ENCODE results near the gene PLCL2. TPM values are rescaled to one million over a fixed set of nuclear protein-coding genes. Genes with fewer than 3 reads are reported as not detected.

The PLCL2 gene
- polyA plus RNA-seq, 4 donors = 4.0 to 16.2 (median 10.4) TPM

GRCh38 chr3:17111586-17111985, 226.8 kb downstream of the PLCL2 start:
- Histone ChIP-seq H3K36me3 (ENCODE audit: control insufficient read depth in 3 of 3, insufficient read depth in 2 of 3, low read depth in 1 of 3, low read length in 3 of 3) (no peaks in the 10 kb centered on the region), H3K9me3 (ENCODE audit: control insufficient read depth in 2 of 2, insufficient read depth in 1 of 2, low read depth in 1 of 2, low read length in 1 of 2) (no peaks in the 10 kb centered on the region), H3K27ac (ENCODE audit: low read depth in 1 of 3, low read length in 2 of 3) (no peak overlapping the region), H3K4me3 (ENCODE audit: low read depth in 1 of 3, low read length in 3 of 3) (no peak overlapping the region), H3K27me3 (ENCODE audit: control insufficient read depth in 3 of 3, insufficient read depth in 3 of 3, low read length in 3 of 3) (no peaks in the 10 kb centered on the region), H3K4me1 (ENCODE audit: control insufficient read depth in 3 of 3, insufficient read depth in 2 of 3, low read depth in 1 of 3, low read length in 2 of 3) (no peaks in the 10 kb centered on the region)
- DNase-seq = no peak
- 81 to 93% (median 84%) methylated on average over 3 of the region's 3 CpGs for WGBS, 3 donors
- FAIRE-seq = no peak

DNA sequence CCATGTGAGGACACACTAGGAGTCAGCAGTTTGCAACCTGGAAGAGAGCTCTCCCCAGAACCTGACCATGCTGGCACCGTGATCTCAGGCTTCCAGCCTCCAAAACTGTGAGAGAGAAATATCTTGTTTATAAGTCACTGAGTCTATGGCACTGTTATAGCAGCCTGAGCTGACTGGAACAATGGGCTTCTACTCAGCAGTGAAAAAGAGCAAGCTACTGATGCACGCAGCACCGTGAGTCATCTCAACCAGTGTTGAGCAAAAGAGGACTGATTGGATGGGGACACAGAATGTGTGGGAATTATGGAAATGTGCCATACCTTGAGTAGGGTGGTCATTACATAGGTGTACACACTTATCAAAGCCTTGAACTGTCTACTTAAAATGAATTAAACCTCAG, 230.4 kb downstream of the PLCL2 start:
- Histone ChIP-seq H3K36me3 (ENCODE audit: control insufficient read depth in 3 of 3, insufficient read depth in 2 of 3, low read depth in 1 of 3, low read length in 3 of 3) (no peaks in the 10 kb centered on the region), H3K4me1 (ENCODE audit: control insufficient read depth in 3 of 3, insufficient read depth in 2 of 3, low read depth in 1 of 3, low read length in 2 of 3) (no peaks in the 10 kb centered on the region), H3K9me3 (ENCODE audit: control insufficient read depth in 2 of 2, insufficient read depth in 1 of 2, low read depth in 1 of 2, low read length in 1 of 2) (no peaks in the 10 kb centered on the region), H3K4me3 (ENCODE audit: low read depth in 1 of 3, low read length in 3 of 3) (no peak overlapping the region), H3K27me3 (ENCODE audit: control insufficient read depth in 3 of 3, insufficient read depth in 3 of 3, low read length in 3 of 3) (no peaks in the 10 kb centered on the region), H3K27ac (ENCODE audit: low read depth in 1 of 3, low read length in 2 of 3) (no peak overlapping the region)
- no peak for FAIRE-seq
- 93 to 97% (median 97%) methylated on average over 3 of the region's 3 CpGs for WGBS, 3 donors
- DNase-seq = no peak

GRCh38 chr3:17116007-17116600, 231.3 kb downstream of the PLCL2 start:
- Histone ChIP-seq H3K4me1 (ENCODE audit: control insufficient read depth in 3 of 3, insufficient read depth in 2 of 3, low read depth in 1 of 3, low read length in 2 of 3) (no peaks in the 10 kb centered on the region), H3K9me3 (ENCODE audit: control insufficient read depth in 2 of 2, insufficient read depth in 1 of 2, low read depth in 1 of 2, low read length in 1 of 2) (no peaks in the 10 kb centered on the region), H3K27me3 (ENCODE audit: control insufficient read depth in 3 of 3, insufficient read depth in 3 of 3, low read length in 3 of 3) (no peaks in the 10 kb centered on the region), H3K36me3 (ENCODE audit: control insufficient read depth in 3 of 3, insufficient read depth in 2 of 3, low read depth in 1 of 3, low read length in 3 of 3) (no peaks in the 10 kb centered on the region), H3K4me3 (ENCODE audit: low read depth in 1 of 3, low read length in 3 of 3) (no peak overlapping the region), H3K27ac (ENCODE audit: low read depth in 1 of 3, low read length in 2 of 3) (no peak overlapping the region)
- 27 to 66% (median 44%) methylated on average over 8 of the region's 8 CpGs for WGBS, 3 donors
- FAIRE-seq (no peak), DNase-seq (peak; percentile 39 to 68)

DNA sequence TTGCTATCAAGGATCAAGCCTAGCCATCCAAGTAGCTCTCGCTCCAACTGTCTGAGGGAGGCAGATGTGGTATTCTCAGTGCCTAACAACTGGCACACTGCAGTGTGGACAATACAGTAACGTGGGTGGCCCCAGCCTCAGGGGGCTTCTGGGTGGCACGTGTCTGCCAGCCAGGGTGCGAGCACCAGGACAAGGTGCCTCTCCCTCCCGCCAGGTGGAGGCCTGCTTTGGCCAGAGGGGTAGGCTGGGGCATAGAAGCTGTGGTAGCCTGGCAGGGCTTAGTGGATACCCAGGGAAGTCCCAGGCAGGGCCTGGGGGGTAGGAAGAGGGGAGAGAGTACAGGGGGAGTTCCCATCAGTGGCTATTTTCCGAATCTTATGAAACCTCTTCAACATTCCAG, 234.0 kb downstream of the PLCL2 start:
- FAIRE-seq = no peak
- H3K27ac ChIP-seq (ENCODE audit: low read depth in 1 of 3, low read length in 2 of 3) = no peak overlapping the region
- no peak for DNase-seq
- H3K27me3 ChIP-seq (ENCODE audit: control insufficient read depth in 3 of 3, insufficient read depth in 3 of 3, low read length in 3 of 3) = no peaks in the 10 kb centered on the region
- WGBS, 3 donors = 93 to 96% (median 94%) methylated on average over 6 of the region's 6 CpGs
- H3K4me1 ChIP-seq (ENCODE audit: control insufficient read depth in 3 of 3, insufficient read depth in 2 of 3, low read depth in 1 of 3, low read length in 2 of 3) = no peaks in the 10 kb centered on the region
- no peaks in the 10 kb centered on the region for H3K36me3 ChIP-seq (ENCODE audit: control insufficient read depth in 3 of 3, insufficient read depth in 2 of 3, low read depth in 1 of 3, low read length in 3 of 3)
- H3K9me3 ChIP-seq (ENCODE audit: control insufficient read depth in 2 of 2, insufficient read depth in 1 of 2, low read depth in 1 of 2, low read length in 1 of 2) = peaks cover 0 to 6% of the 10 kb centered on the region in 2 donors
- H3K4me3 ChIP-seq (ENCODE audit: low read depth in 1 of 3, low read length in 3 of 3) = no peak overlapping the region

- no peaks in the 10 kb centered on the region for H3K36me3 ChIP-seq (ENCODE audit: control insufficient read depth in 3 of 3, insufficient read depth in 2 of 3, low read depth in 1 of 3, low read length in 3 of 3)
- no peak overlapping the region for H3K27ac ChIP-seq (ENCODE audit: low read depth in 1 of 3, low read length in 2 of 3)
- DNase-seq = no peak
- H3K9me3 ChIP-seq (ENCODE audit: control insufficient read depth in 2 of 2, insufficient read depth in 1 of 2, low read depth in 1 of 2, low read length in 1 of 2) = peaks cover 0 to 6% of the 10 kb centered on the region in 2 donors
- no peaks in the 10 kb centered on the region for H3K4me1 ChIP-seq (ENCODE audit: control insufficient read depth in 3 of 3, insufficient read depth in 2 of 3, low read depth in 1 of 3, low read length in 2 of 3)
- no peak for FAIRE-seq
- WGBS, 3 donors = 90 to 92% (median 91%) methylated on average over 5 of the region's 5 CpGs
- no peaks in the 10 kb centered on the region for H3K27me3 ChIP-seq (ENCODE audit: control insufficient read depth in 3 of 3, insufficient read depth in 3 of 3, low read length in 3 of 3)
- H3K4me3 ChIP-seq (ENCODE audit: low read depth in 1 of 3, low read length in 3 of 3) = no peak overlapping the region
These were observed 234.7 kb downstream of the PLCL2 start for GRCh38 chr3:17119201-17120072.

DNA sequence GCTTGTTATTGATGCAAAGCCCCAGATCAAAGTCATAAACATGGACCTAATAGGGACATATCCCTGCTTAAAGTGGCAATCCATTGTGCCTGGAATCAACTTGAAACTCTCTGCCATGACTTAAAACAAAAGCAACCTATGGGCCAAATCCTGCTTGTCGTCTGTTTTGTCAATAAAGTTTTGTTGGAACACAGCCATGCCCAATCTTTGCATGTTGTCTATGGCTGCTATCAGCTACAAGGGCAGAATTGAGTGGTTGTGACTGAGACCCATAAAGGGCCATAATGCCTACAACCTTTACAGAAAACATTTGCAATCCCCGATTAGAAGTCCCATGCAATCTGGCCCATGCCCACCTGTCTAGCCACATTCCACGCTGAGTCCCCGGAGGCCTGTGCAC, 235.4 kb downstream of the PLCL2 start:
- Histone ChIP-seq H3K9me3 (ENCODE audit: control insufficient read depth in 2 of 2, insufficient read depth in 1 of 2, low read depth in 1 of 2, low read length in 1 of 2) (peaks cover 0 to 6% of the 10 kb centered on the region in 2 donors), H3K4me1 (ENCODE audit: control insufficient read depth in 3 of 3, insufficient read depth in 2 of 3, low read depth in 1 of 3, low read length in 2 of 3) (no peaks in the 10 kb centered on the region), H3K36me3 (ENCODE audit: control insufficient read depth in 3 of 3, insufficient read depth in 2 of 3, low read depth in 1 of 3, low read length in 3 of 3) (no peaks in the 10 kb centered on the region), H3K27me3 (ENCODE audit: control insufficient read depth in 3 of 3, insufficient read depth in 3 of 3, low read length in 3 of 3) (no peaks in the 10 kb centered on the region), H3K27ac (ENCODE audit: low read depth in 1 of 3, low read length in 2 of 3) (no peak overlapping the region), H3K4me3 (ENCODE audit: low read depth in 1 of 3, low read length in 3 of 3) (no peak overlapping the region)
- 84 to 92% (median 89%) methylated on average over 4 of the region's 4 CpGs for WGBS, 3 donors
- FAIRE-seq = no peak
- no peak for DNase-seq

DNA sequence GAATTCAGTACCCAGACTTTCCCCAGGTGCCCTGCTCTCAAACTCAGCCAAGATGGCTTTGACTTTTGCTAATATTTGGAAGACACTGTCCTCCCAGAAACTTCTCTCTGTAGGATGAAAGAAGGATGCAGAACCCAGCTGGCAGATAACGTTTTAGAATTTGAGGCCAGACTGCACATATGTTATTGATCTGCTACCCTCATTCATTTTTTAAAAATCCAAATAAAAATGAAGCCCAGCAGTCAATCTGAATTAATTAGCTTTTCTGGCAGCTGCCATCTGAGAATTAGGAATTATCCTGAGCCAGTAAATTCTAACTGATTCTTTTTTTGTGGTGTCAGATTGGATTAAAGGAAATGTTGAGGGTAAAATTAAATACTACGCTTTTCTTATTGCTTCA, 236.6 kb downstream of the PLCL2 start:
- DNase-seq (no peak), FAIRE-seq (no peak)
- Histone ChIP-seq H3K9me3 (ENCODE audit: control insufficient read depth in 2 of 2, insufficient read depth in 1 of 2, low read depth in 1 of 2, low read length in 1 of 2) (peaks cover 0 to 6% of the 10 kb centered on the region in 2 donors), H3K4me1 (ENCODE audit: control insufficient read depth in 3 of 3, insufficient read depth in 2 of 3, low read depth in 1 of 3, low read length in 2 of 3) (no peaks in the 10 kb centered on the region), H3K27ac (ENCODE audit: low read depth in 1 of 3, low read length in 2 of 3) (no peak overlapping the region), H3K27me3 (ENCODE audit: control insufficient read depth in 3 of 3, insufficient read depth in 3 of 3, low read length in 3 of 3) (no peaks in the 10 kb centered on the region), H3K36me3 (ENCODE audit: control insufficient read depth in 3 of 3, insufficient read depth in 2 of 3, low read depth in 1 of 3, low read length in 3 of 3) (no peaks in the 10 kb centered on the region), H3K4me3 (ENCODE audit: low read depth in 1 of 3, low read length in 3 of 3) (no peak overlapping the region)
- 77 to 83% (median 82%) methylated on average over 2 of the region's 2 CpGs for WGBS, 3 donors

DNA sequence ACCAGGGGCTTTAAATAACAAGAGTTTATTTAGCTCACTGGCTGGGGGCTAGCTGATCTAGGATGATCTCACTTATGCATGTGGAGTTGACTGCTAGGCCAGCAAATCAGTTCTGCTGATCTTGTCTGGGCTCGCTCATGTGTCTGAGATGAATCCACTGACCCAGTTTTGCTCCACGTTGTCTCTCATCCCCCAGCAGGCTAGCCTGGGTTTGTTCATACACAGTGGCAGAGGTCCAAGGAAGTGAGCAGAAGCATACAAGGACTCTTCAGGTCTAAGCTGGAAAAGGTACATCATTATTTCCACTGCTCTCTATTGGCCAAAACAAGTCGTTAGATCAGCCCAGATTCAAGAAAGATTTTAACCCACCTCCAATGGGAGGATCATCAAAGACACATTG, 238.0 kb downstream of the PLCL2 start:
- 90 to 93% (median 90%) methylated on average over 3 of the region's 3 CpGs for WGBS, 3 donors
- DNase-seq = no peak
- no peak for FAIRE-seq

More for the DNA sequence above, 238.0 kb downstream of the PLCL2 start:
- no peaks in the 10 kb centered on the region for H3K27me3 ChIP-seq (ENCODE audit: control insufficient read depth in 3 of 3, insufficient read depth in 3 of 3, low read length in 3 of 3)
- peaks cover 0 to 8% of the 10 kb centered on the region in 2 donors for H3K9me3 ChIP-seq (ENCODE audit: control insufficient read depth in 2 of 2, insufficient read depth in 1 of 2, low read depth in 1 of 2, low read length in 1 of 2)
- H3K27ac ChIP-seq (ENCODE audit: low read depth in 1 of 3, low read length in 2 of 3) = no peak overlapping the region
- no peak overlapping the region for H3K4me3 ChIP-seq (ENCODE audit: low read depth in 1 of 3, low read length in 3 of 3)
- H3K4me1 ChIP-seq (ENCODE audit: control insufficient read depth in 3 of 3, insufficient read depth in 2 of 3, low read depth in 1 of 3, low read length in 2 of 3) = no peaks in the 10 kb centered on the region
- H3K36me3 ChIP-seq (ENCODE audit: control insufficient read depth in 3 of 3, insufficient read depth in 2 of 3, low read depth in 1 of 3, low read length in 3 of 3) = no peaks in the 10 kb centered on the region

Data from small intestine (tissue), 7 donors.